WTC11 (cell line): ENCODE data around the gene MRPL54. TPM values are rescaled to one million over a fixed set of nuclear protein-coding genes. Genes with fewer than 3 reads are reported as not detected.

Source experiments
- ATAC-seq: fragments of 200-7000 bp; cut with Tn5 transposase; 2 replicates; pipeline ENCODE4 v1.10.0; 2021; ENCODE audit warnings: mild to moderate bottlenecking, moderate library complexity
- CTCF ChIA-PET: fragments of 300-600 bp; sonication (Branson Sonifier 250); formaldehyde crosslinking; loops from one replicate; lab custom pipeline; 2021; ENCODE audit warnings: antibody characterized with exemption; lab: Charles Lee
- POLR2A ChIA-PET: fragments of 350-600 bp; sonication (Branson Sonifier 250); formaldehyde crosslinking; loops from one replicate; lab custom pipeline; 2021; ENCODE audit warnings: antibody characterized with exemption; lab: Charles Lee
- DNase-seq: peaks from one replicate; pipeline ENCODE4 v3.0.0; 2021; ENCODE audit warnings: low spot score
- H3K27ac Mint-ChIP-seq: 2 replicates; pipeline ENCODE4 v1.8.0; 2021; ENCODE audit warnings: mixed read lengths
- H3K27me3 Mint-ChIP-seq: 2 replicates; pipeline ENCODE4 v1.8.0; 2021; ENCODE audit warnings: low read depth, mild to moderate bottlenecking, moderate library complexity, mixed read lengths
- H3K36me3 Mint-ChIP-seq: 2 replicates; pipeline ENCODE4 v1.8.0; 2021; ENCODE audit warnings: mixed read lengths
- H3K4me1 Mint-ChIP-seq: 2 replicates; pipeline ENCODE4 v1.8.0; 2022; ENCODE audit warnings: mixed read lengths
- H3K4me3 Mint-ChIP-seq: 2 replicates; pipeline ENCODE4 v1.8.0; 2021; ENCODE audit warnings: mild to moderate bottlenecking, moderate library complexity, mixed read lengths
- H3K9me3 Mint-ChIP-seq: 2 replicates; pipeline ENCODE4 v1.8.0; 2021; ENCODE audit warnings: mixed read lengths
- AFF4 ChIP-seq: sonication (generic); formaldehyde crosslinking; IDR thresholded peaks from 2 replicates; pipeline ENCODE4 v1.8.1; 2023; ENCODE audit warnings: mild to moderate bottlenecking, missing genetic modification reagents, borderline replicate concordance
- AR ChIP-seq: fragments of 250-450 bp; sonication (Bioruptor Pico); IDR thresholded peaks from 2 replicates; pipeline ENCODE4 v1.9.0; 2021; ENCODE audit warnings: mild to moderate bottlenecking
- CBFB ChIP-seq: sonication (generic); formaldehyde crosslinking; IDR thresholded peaks from 2 replicates; pipeline ENCODE4 v1.8.1; 2022; ENCODE audit warnings: mild to moderate bottlenecking, low read depth, missing genetic modification reagents
- CREM ChIP-seq: sonication (generic); formaldehyde crosslinking; IDR thresholded peaks from 2 replicates; pipeline ENCODE4 v1.8.1; 2022; ENCODE audit warnings: mild to moderate bottlenecking, missing genetic modification reagents, moderate library complexity
- E2F5 ChIP-seq: sonication (generic); formaldehyde crosslinking; IDR thresholded peaks from 2 replicates; pipeline ENCODE4 v1.8.1; 2022; ENCODE audit warnings: mild to moderate bottlenecking, moderate library complexity, missing genetic modification reagents
- FOXP1 ChIP-seq: sonication (generic); formaldehyde crosslinking; IDR thresholded peaks from 2 replicates; pipeline ENCODE4 v1.8.0; 2022; ENCODE audit warnings: missing genetic modification reagents, mild to moderate bottlenecking, moderate library complexity, borderline replicate concordance
- FOXP4 ChIP-seq: sonication (generic); formaldehyde crosslinking; IDR thresholded peaks from 2 replicates; pipeline ENCODE4 v1.8.0; 2022; ENCODE audit warnings: mild to moderate bottlenecking, missing genetic modification reagents
- GTF2I ChIP-seq: fragments of 250-450 bp; sonication (Bioruptor Pico); conservative IDR thresholded peaks from 2 replicates; pipeline ENCODE4 v1.4.0; 2021; ENCODE audit warnings: mild to moderate bottlenecking
- MLX ChIP-seq: sonication (generic); formaldehyde crosslinking; IDR thresholded peaks from 2 replicates; pipeline ENCODE4 v1.8.1; 2023; ENCODE audit warnings: mild to moderate bottlenecking, missing genetic modification reagents, moderate library complexity
- SOX15 ChIP-seq: fragments of 250-450 bp; sonication (Bioruptor Pico); IDR thresholded peaks from 2 replicates; pipeline ENCODE4 v1.9.0; 2021; ENCODE audit warnings: mild to moderate bottlenecking
- SP1 ChIP-seq: sonication (generic); formaldehyde crosslinking; conservative IDR thresholded peaks from 2 replicates; pipeline ENCODE4 v1.8.1; 2022; ENCODE audit warnings: missing genetic modification reagents
- ZNF219 ChIP-seq: sonication (generic); formaldehyde crosslinking; IDR thresholded peaks from 2 replicates; pipeline ENCODE4 v1.8.0; 2023; ENCODE audit warnings: missing genetic modification reagents, mild to moderate bottlenecking, borderline replicate concordance
- ZNF232 ChIP-seq: sonication (generic); formaldehyde crosslinking; IDR thresholded peaks from 2 replicates; pipeline ENCODE4 v1.8.0; 2022; ENCODE audit warnings: mild to moderate bottlenecking, missing genetic modification reagents
- ZNF317 ChIP-seq: sonication (generic); formaldehyde crosslinking; IDR thresholded peaks from 2 replicates; pipeline ENCODE4 v1.8.1; 2023; ENCODE audit warnings: low read depth, mild to moderate bottlenecking, moderate library complexity, missing genetic modification reagents, borderline replicate concordance
- ZNF425 ChIP-seq: fragments of 250-450 bp; sonication (Bioruptor Pico); conservative IDR thresholded peaks from 2 replicates; pipeline ENCODE4 v1.9.0; 2021; ENCODE audit warnings: mild to moderate bottlenecking
- ZNF671 ChIP-seq: fragments of 250-450 bp; sonication (Bioruptor Pico); IDR thresholded peaks from 2 replicates; pipeline ENCODE4 v1.8.0; 2021; ENCODE audit warnings: mild to moderate bottlenecking
- total RNA-seq: library from RNA; stranded (reverse); gene quantifications from 3 replicates; pipeline ENCODE4 v1.2.3, GENCODE V29; 2021

Gene MRPL54
- total RNA-seq, 1 experiment from 2014 or later = 62.3 TPM

GRCh38 chr19:3720349-3720917, 42.0 kb upstream of the MRPL54 start:
- Mint-ChIP-seq H3K36me3 (no peaks in the 10 kb centered on the region), H3K27me3 (no peaks in the 10 kb centered on the region), H3K27ac (no peak overlapping the region), H3K4me1 (peaks cover 13% of the 10 kb centered on the region), H3K4me3 (no peak overlapping the region), H3K9me3 (no peaks in the 10 kb centered on the region)
- DNase-seq = no peak
- ATAC-seq = no peak
- ChIA-PET POLR2A (interaction anchor here (0.6 kb wide), 1 partner anchor 9 kb away, joined by 4 read pairs; no protein-coding TSS in a partner anchor), CTCF (interaction anchor here (0.7 to 6.9 kb wide), 4 partner anchors 11 to 805 kb away, joined by 3 to 65 read pairs (median 5); partner anchors contain the start of gene TJP3)
- TF ChIP-seq ZNF671 (CRISPR knock-in tag) (no peak), AR (CRISPR knock-in tag) (no peak), FOXP1 (CRISPR knock-in tag) (no peak), CBFB (CRISPR knock-in tag) (no peak), ZNF425 (no peak), CREM (CRISPR knock-in tag) (no peak), SOX15 (CRISPR knock-in tag) (no peak)

- Mint-ChIP-seq H3K4me1 (peaks cover 16% of the 10 kb centered on the region), H3K36me3 (no peaks in the 10 kb centered on the region), H3K9me3 (no peaks in the 10 kb centered on the region), H3K27ac (no peak overlapping the region), H3K4me3 (peak overlapping the region; percentile 83), H3K27me3 (no peaks in the 10 kb centered on the region)
- DNase-seq (peak; percentile 99), ATAC-seq (peak; percentile 69)
- CTCF ChIA-PET = interaction anchor here (0.6 to 6.9 kb wide), 15 partner anchors 10 to 804 kb away, joined by 3 to 65 read pairs (median 4); partner anchors contain the start of genes MRPL54 and TJP3
- POLR2A ChIA-PET = interaction anchor here (0.5 kb wide), 1 partner anchor 1146 kb away, joined by 3 read pairs; the partner anchor contains the start of gene PLIN3
- TF ChIP-seq ZNF219 (no peak), ZNF232 (peak; percentile 68; the same call in 1 of the 2 replicates), E2F5 (CRISPR knock-in tag) (peak; percentile 81; the same call in 1 of the 2 replicates), FOXP4 (CRISPR knock-in tag) (0 out of 2 replicates have a peak, but pooled peaks have one; percentile 20), MLX (CRISPR knock-in tag) (no peak), FOXP1 (CRISPR knock-in tag) (no peak; the same call in 1 of the 2 replicates), GTF2I (CRISPR knock-in tag) (peak; percentile 100), ZNF317 (no peak), SP1 (CRISPR knock-in tag) (peak; percentile 100), AFF4 (CRISPR knock-in tag) (no peak)
Observed at GRCh38 chr19:3721131-3721886, 41.2 kb upstream of the MRPL54 start.
